ENCODE results near the gene RFX8. TPM values are rescaled to one million over a fixed set of nuclear protein-coding genes. Genes with fewer than 3 reads are reported as not detected.

The RFX8 gene
- total and polyA plus RNA-seq, 2 of the 8 experiments (the other 6 are each of a cell fraction or from before 2014, with no cell fraction given): 0.60 to 0.97 TPM

GRCh38 chr2:101399021-101399799 is 75.7 kb downstream of the RFX8 start:
- Histone ChIP-seq H3K18ac (ENCODE audit: extremely low read depth, low read length) (no peak overlapping the region), H4K20me1 (replicated peaks in 1 of 2; ENCODE audit: control insufficient read depth in 1 of 2, insufficient read depth in 2 of 2, low read length in 2 of 2) (no peaks in the 10 kb centered on the region), H4K8ac (ENCODE audit: extremely low read depth, insufficient read depth, low read length) (no peak overlapping the region), H3K4me1 (replicated peaks in 1 of 4; ENCODE audit: control insufficient read depth in 3 of 4, insufficient read depth in 4 of 4, low read length in 3 of 4) (peaks cover 1 to 7% (median 3%) of the 10 kb centered on the region in 4 experiments; a peak in 4 of 7 replicates), H4K91ac (replicated peaks; ENCODE audit: insufficient read length, low read length) (no peak overlapping the region), H3K27me3 (replicated peaks in 1 of 4; ENCODE audit: control insufficient read depth in 3 of 4, extremely low read depth in 1 of 4, insufficient read depth in 3 of 4, low read length in 3 of 4) (no peaks in the 10 kb centered on the region), H3K56ac (replicated peaks; ENCODE audit: insufficient read length, low read depth, low read length) (no peak overlapping the region), H3K23ac (ENCODE audit: insufficient read length) (no peak overlapping the region), H2BK120ac (replicated peaks; ENCODE audit: low read depth, low read length) (no peak overlapping the region), H3K4me2 (ENCODE audit: insufficient read depth in 1 of 2, low read depth in 2 of 2, low read length in 2 of 2) (no peak overlapping the region), H3K23me2 (ENCODE audit: low read depth, low read length) (no peaks in the 10 kb centered on the region), H3K4ac (replicated peaks; ENCODE audit: insufficient read length, low read depth, low read length) (no peak overlapping the region), H2BK12ac (ENCODE audit: low read depth, low read length) (no peak overlapping the region), H3K9ac (replicated peaks in 1 of 4; ENCODE audit: extremely low read depth in 1 of 4, low read depth in 3 of 4, low read length in 3 of 4) (no peak overlapping the region), H2AK5ac (ENCODE audit: low read depth, low read length) (no peak overlapping the region), H3K79me2 (ENCODE audit: control insufficient read depth in 1 of 2, insufficient read depth in 2 of 2, low read length in 2 of 2) (no peaks in the 10 kb centered on the region), H3K27ac (ENCODE audit: low read depth, low read length) (no peak overlapping the region), H3K14ac (ENCODE audit: insufficient read length) (no peak overlapping the region), H3K9me3 (ENCODE audit: insufficient read depth in 2 of 2, low read depth in 1 of 2, low read length in 1 of 2) (no peaks in the 10 kb centered on the region), H2BK5ac (ENCODE audit: low read depth, low read length) (no peak overlapping the region), H4K5ac (ENCODE audit: insufficient read length, low read depth, low read length) (no peak overlapping the region), H2AFZ (ENCODE audit: low read length) (no peak overlapping the region), H2BK20ac (ENCODE audit: low read length) (no peak overlapping the region), H3K4me3 (ENCODE audit: extremely low read depth in 1 of 4, insufficient read depth in 2 of 4, low read depth in 3 of 4, low read length in 4 of 4) (no peak overlapping the region), H2BK15ac (ENCODE audit: low read length) (no peak overlapping the region), H3K79me1 (ENCODE audit: low read depth, low read length) (no peaks in the 10 kb centered on the region), H3K36me3 (ENCODE audit: control insufficient read depth in 2 of 4, insufficient read depth in 4 of 4, low read length in 3 of 4) (no peaks in the 10 kb centered on the region)
- ChIA-PET POLR2A (ENCODE audit: partially characterized antibody) (no interaction called here), CTCF (ENCODE audit: partially characterized antibody) (interaction anchor here (0.6 to 5.4 kb wide), 4 partner anchors 10 to 237 kb away, joined by 3 to 32 read pairs (median 8); partner anchors contain the start of gene CREG2)
- FAIRE-seq (no peak), DNase-seq (ENCODE audit: low read depth in 1 of 2, low spot score in 2 of 2) (no peak)
- 91% methylated on average over 11 of the region's 11 CpGs; no CpG with 5 or more reads in 1 of the 2 experiments for WGBS, 2 experiments (ENCODE audit: extremely low coverage in 1 of 2, insufficient coverage in 1 of 2, insufficient read length in 1 of 2, insufficient replicate concordance in 2 of 2, low coverage in 1 of 2, low lambda C conversion rate in 2 of 2, missing lambda C conversion rate in 1 of 2)
- no peak for TF ChIP-seq EP300 (IDR thresholded peaks at IDR 0.05; ENCODE audit: borderline replicate concordance in 1 of 2, low read depth in 2 of 2, low read length in 2 of 2)
- TF ChIP-seq TEAD4 (IDR thresholded peaks at IDR 0.05; ENCODE audit: low read depth, low read length): no peak
- TF ChIP-seq CHD1 (IDR thresholded peaks at IDR 0.05; ENCODE audit: low read depth, low read length): no peak
- TF ChIP-seq SP4 (IDR thresholded peaks at IDR 0.05; ENCODE audit: low read length): no peak
- no peak for TF ChIP-seq JUND (IDR thresholded peaks at IDR 0.05; ENCODE audit: low read length)
- TF ChIP-seq CTCF (IDR thresholded peaks at IDR 0.05; ENCODE audit: control extremely low read depth in 1 of 3, insufficient read depth in 1 of 3, low read depth in 1 of 3, low read length in 3 of 3): no peak
- no peak for TF ChIP-seq SP2 (IDR thresholded peaks at IDR 0.05; ENCODE audit: low read length)
- TF ChIP-seq MAX (IDR thresholded peaks at IDR 0.05): no peak
- TF ChIP-seq CEBPB (IDR thresholded peaks at IDR 0.05; ENCODE audit: low read depth, low read length): no peak
- no peak for TF ChIP-seq E2F6 (IDR thresholded peaks at IDR 0.05)

All from H1 (cell line).